SH-SY5Y (cell line): ENCODE results near the gene STK35.

ENCODE experiments used
- GATA2 ChIP-seq: IDR thresholded peaks from 2 replicates; pipeline ENCODE4 v1.6.1; 2011; ENCODE audit warnings: mild to moderate bottlenecking, low read depth, low read length
- GATA3 ChIP-seq: IDR thresholded peaks from 2 replicates; pipeline ENCODE4 v1.6.1; 2011; ENCODE audit warnings: low read depth, mild to moderate bottlenecking, low read length, moderate library complexity

GRCh38 chr20:2168946-2169345, 67.3 kb downstream of the STK35 start:
- TF ChIP-seq GATA2: no peak
- no peak for TF ChIP-seq GATA3
